ENCODE results near the gene DEPDC7. TPM values are rescaled to one million over a fixed set of nuclear protein-coding genes. Genes with fewer than 3 reads are reported as not detected.

The DEPDC7 gene
- total and polyA plus RNA-seq, 9 of the 15 experiments (the other 6 are each of a cell fraction or from before 2014, with no cell fraction given): 5.4 to 19.9 (median 12.0) TPM

GRCh38 chr11:33039274-33040032, 23.8 kb downstream of the DEPDC7 start, which contains the start of gene TCP11L1 (continued):
- TF ChIP-seq, protein P1, sequence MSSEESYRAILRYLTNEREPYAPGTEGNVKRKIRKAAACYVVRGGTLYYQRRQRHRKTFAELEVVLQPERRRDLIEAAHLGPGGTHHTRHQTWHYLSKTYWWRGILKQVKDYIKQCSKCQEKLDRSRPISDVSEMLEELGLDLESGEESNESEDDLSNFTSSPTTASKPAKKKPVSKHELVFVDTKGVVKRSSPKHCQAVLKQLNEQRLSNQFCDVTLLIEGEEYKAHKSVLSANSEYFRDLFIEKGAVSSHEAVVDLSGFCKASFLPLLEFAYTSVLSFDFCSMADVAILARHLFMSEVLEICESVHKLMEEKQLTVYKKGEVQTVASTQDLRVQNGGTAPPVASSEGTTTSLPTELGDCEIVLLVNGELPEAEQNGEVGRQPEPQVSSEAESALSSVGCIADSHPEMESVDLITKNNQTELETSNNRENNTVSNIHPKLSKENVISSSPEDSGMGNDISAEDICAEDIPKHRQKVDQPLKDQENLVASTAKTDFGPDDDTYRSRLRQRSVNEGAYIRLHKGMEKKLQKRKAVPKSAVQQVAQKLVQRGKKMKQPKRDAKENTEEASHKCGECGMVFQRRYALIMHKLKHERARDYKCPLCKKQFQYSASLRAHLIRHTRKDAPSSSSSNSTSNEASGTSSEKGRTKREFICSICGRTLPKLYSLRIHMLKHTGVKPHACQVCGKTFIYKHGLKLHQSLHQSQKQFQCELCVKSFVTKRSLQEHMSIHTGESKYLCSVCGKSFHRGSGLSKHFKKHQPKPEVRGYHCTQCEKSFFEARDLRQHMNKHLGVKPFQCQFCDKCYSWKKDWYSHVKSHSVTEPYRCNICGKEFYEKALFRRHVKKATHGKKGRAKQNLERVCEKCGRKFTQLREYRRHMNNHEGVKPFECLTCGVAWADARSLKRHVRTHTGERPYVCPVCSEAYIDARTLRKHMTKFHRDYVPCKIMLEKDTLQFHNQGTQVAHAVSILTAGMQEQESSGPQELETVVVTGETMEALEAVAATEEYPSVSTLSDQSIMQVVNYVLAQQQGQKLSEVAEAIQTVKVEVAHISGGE (CRISPR knock-in tag; IDR thresholded peaks at IDR 0.05): peak in 1 of 3 experiments; percentile 69; a peak in 2 of 6 replicates
- 0 out of 2 replicates have a peak, but pooled peaks have one; percentile 68 for TF ChIP-seq ZNF175 (CRISPR knock-in tag; IDR thresholded peaks at IDR 0.05; ENCODE audit: low read depth)
- peak; percentile 87; the same call in 1 of the 2 replicates for TF ChIP-seq CTBP1 (IDR thresholded peaks at IDR 0.05; ENCODE audit: borderline replicate concordance)
- TF ChIP-seq KLF1 (tag; IDR thresholded peaks at IDR 0.05): no peak
- peak; percentile 80 for TF ChIP-seq EP400 (IDR thresholded peaks at IDR 0.05)
- no peak for TF ChIP-seq HIVEP1 (CRISPR knock-in tag; IDR thresholded peaks at IDR 0.05)
- TF ChIP-seq ZKSCAN1 (IDR thresholded peaks at IDR 0.05; ENCODE audit: low read depth, low read length): peak; percentile 89
- no peak for TF ChIP-seq HDAC8 (tag; IDR thresholded peaks at IDR 0.05)
- peak; percentile 28 to 77; a peak in 2 of 4 replicates for TF ChIP-seq UBTF (IDR thresholded peaks at IDR 0.05; ENCODE audit: borderline replicate concordance in 1 of 2, low read depth in 2 of 2, low read length in 2 of 2)
- TF ChIP-seq ZBTB7A (IDR thresholded peaks at IDR 0.05; ENCODE audit: borderline replicate concordance, control insufficient read depth, low read depth, low read length): peak; percentile 19; the same call in 1 of the 2 replicates
- peak; percentile 93 for TF ChIP-seq NFIC (IDR thresholded peaks at IDR 0.05)
- peak; percentile 41; the same call in 1 of the 2 replicates for TF ChIP-seq HNRNPL (IDR thresholded peaks at IDR 0.05; ENCODE audit: low read depth, low read length)
- peak; percentile 84; the same call in 1 of the 2 replicates for TF ChIP-seq TCF7L2 (IDR thresholded peaks at IDR 0.05; ENCODE audit: low read depth, low read length)
- TF ChIP-seq NCOA6 (IDR thresholded peaks at IDR 0.05): peak; percentile 63; the same call in 1 of the 2 replicates
- peak in 1 of 2 experiments; percentile 76; a peak in 2 of 4 replicates for TF ChIP-seq ZNF639 (CRISPR knock-in tag; conservative IDR thresholded peaks at IDR 0.05 in 1 of 2, IDR thresholded peaks at IDR 0.05 in 1 of 2)
- peak; percentile 42; the same call in 1 of the 2 replicates for TF ChIP-seq STAG1 (CRISPR knock-in tag; IDR thresholded peaks at IDR 0.05; ENCODE audit: borderline replicate concordance)
- peak; percentile 64 to 74 for TF ChIP-seq MAZ (CRISPR knock-in tag; conservative IDR thresholded peaks at IDR 0.05 in 1 of 2, IDR thresholded peaks at IDR 0.05 in 1 of 2)
- peak; percentile 30; the same call in 1 of the 2 replicates for TF ChIP-seq ZNF431 (CRISPR knock-in tag; IDR thresholded peaks at IDR 0.05)
